HEK293 (cell line): Measurements from ENCODE around the gene GPATCH4.
"Not testable (repeated sequence)": the region's sequence is repeated elsewhere in the genome, so short reads cannot be mapped to it uniquely, and the experiment has no call there.

ENCODE experiments used
- ZBTB7A ChIP-seq: fragments of 450-650 bp; formaldehyde crosslinking; IDR thresholded peaks from 2 replicates; pipeline ENCODE4 v1.5.1; 2016; ENCODE audit warnings: low read depth, missing biosample characterization, missing genetic modification characterization
- ZNF423 ChIP-seq: fragments of 450-650 bp; formaldehyde crosslinking; IDR thresholded peaks from 2 replicates; pipeline ENCODE4 v1.5.1; 2016; ENCODE audit warnings: missing biosample characterization, missing genetic modification characterization
- ZNF549 ChIP-seq: fragments of 450-650 bp; IDR thresholded peaks from 2 replicates; pipeline ENCODE4 v1.5.1; 2018; ENCODE audit warnings: missing biosample characterization, missing genetic modification characterization, mild to moderate bottlenecking, inconsistent platforms, moderate library complexity
- ZNF558 ChIP-seq: fragments of 450-650 bp; formaldehyde crosslinking; IDR thresholded peaks from 2 replicates; pipeline ENCODE4 v1.5.1; 2016; ENCODE audit warnings: missing biosample characterization, missing genetic modification characterization
- ZNF600 ChIP-seq: fragments of 450-650 bp; formaldehyde crosslinking; IDR thresholded peaks from 2 replicates; pipeline ENCODE4 v1.5.1; 2016; ENCODE audit warnings: missing biosample characterization, missing genetic modification characterization
- TF ChIP-seq, protein P1 (sequence below): fragments of 450-650 bp; formaldehyde crosslinking; IDR thresholded peaks from 2 replicates; pipeline ENCODE4 v1.5.1; 2016; ENCODE audit warnings: missing biosample characterization, missing genetic modification characterization
- TF ChIP-seq, protein P2 (sequence below): fragments of 450-650 bp; formaldehyde crosslinking; IDR thresholded peaks from 2 replicates; pipeline ENCODE4 v1.5.1; 2016; ENCODE audit warnings: missing biosample characterization, missing genetic modification characterization
- TF ChIP-seq, protein P3 (sequence below): IDR thresholded peaks from 2 replicates; pipeline ENCODE4 v1.6.1; 2011; ENCODE audit warnings: mild to moderate bottlenecking, low read depth, low read length, borderline replicate concordance

DNA sequence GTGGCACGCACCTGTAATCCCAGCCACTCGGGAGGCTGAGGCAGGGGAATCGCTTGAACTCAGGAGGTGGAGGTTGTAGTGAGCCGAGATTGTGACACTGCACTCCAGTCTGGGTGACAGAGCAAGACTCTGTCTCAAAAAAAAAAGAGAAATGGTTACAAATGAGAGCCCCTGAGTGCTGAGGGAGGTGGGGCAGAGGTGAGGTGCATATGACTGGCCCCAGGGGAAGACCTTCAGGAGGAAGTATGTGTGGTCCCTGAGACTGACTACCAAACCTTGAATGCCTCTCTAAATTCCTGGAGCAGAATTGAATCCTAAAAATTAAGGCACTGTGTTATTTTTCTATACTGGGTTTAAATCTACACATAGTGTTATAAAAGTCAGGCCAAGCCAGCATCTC lies 6.1 kb upstream of the GPATCH4 start:
- TF ChIP-seq, protein P1, sequence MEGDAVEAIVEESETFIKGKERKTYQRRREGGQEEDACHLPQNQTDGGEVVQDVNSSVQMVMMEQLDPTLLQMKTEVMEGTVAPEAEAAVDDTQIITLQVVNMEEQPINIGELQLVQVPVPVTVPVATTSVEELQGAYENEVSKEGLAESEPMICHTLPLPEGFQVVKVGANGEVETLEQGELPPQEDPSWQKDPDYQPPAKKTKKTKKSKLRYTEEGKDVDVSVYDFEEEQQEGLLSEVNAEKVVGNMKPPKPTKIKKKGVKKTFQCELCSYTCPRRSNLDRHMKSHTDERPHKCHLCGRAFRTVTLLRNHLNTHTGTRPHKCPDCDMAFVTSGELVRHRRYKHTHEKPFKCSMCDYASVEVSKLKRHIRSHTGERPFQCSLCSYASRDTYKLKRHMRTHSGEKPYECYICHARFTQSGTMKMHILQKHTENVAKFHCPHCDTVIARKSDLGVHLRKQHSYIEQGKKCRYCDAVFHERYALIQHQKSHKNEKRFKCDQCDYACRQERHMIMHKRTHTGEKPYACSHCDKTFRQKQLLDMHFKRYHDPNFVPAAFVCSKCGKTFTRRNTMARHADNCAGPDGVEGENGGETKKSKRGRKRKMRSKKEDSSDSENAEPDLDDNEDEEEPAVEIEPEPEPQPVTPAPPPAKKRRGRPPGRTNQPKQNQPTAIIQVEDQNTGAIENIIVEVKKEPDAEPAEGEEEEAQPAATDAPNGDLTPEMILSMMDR = not testable (repeated sequence)
- not testable (repeated sequence) for TF ChIP-seq ZNF558 (tag by site-specific recombination); ZNF423 (tag by site-specific recombination); ZBTB7A (tag by site-specific recombination); ZNF600 (tag by site-specific recombination); ZNF549
- TF ChIP-seq, protein P2, sequence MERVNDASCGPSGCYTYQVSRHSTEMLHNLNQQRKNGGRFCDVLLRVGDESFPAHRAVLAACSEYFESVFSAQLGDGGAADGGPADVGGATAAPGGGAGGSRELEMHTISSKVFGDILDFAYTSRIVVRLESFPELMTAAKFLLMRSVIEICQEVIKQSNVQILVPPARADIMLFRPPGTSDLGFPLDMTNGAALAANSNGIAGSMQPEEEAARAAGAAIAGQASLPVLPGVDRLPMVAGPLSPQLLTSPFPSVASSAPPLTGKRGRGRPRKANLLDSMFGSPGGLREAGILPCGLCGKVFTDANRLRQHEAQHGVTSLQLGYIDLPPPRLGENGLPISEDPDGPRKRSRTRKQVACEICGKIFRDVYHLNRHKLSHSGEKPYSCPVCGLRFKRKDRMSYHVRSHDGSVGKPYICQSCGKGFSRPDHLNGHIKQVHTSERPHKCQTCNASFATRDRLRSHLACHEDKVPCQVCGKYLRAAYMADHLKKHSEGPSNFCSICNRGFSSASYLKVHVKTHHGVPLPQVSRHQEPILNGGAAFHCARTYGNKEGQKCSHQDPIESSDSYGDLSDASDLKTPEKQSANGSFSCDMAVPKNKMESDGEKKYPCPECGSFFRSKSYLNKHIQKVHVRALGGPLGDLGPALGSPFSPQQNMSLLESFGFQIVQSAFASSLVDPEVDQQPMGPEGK (tag by site-specific recombination) = not testable (repeated sequence)
- TF ChIP-seq, protein P3, sequence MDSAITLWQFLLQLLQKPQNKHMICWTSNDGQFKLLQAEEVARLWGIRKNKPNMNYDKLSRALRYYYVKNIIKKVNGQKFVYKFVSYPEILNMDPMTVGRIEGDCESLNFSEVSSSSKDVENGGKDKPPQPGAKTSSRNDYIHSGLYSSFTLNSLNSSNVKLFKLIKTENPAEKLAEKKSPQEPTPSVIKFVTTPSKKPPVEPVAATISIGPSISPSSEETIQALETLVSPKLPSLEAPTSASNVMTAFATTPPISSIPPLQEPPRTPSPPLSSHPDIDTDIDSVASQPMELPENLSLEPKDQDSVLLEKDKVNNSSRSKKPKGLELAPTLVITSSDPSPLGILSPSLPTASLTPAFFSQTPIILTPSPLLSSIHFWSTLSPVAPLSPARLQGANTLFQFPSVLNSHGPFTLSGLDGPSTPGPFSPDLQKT = not testable (repeated sequence)
